Stimulated activated CD8-positive, alpha-beta memory T cell treated with anti-CD3 and anti-CD28 coated beads, Interleukin-7, amount 100 ng/mL, for 4 hours (primary cell): ENCODE data around the gene IGF2BP3.
"Not testable (repeated sequence)": the region's sequence is repeated elsewhere in the genome, so short reads cannot be mapped to it uniquely, and the experiment has no call there.

Source experiments
- DNase-seq, 2 donors: peaks; one replicate each; pipeline ENCODE4 v3.0.0-alpha.2; 2020; ENCODE audit warnings: low read depth in 2 of 2

The IGF2BP3 gene

DNA sequence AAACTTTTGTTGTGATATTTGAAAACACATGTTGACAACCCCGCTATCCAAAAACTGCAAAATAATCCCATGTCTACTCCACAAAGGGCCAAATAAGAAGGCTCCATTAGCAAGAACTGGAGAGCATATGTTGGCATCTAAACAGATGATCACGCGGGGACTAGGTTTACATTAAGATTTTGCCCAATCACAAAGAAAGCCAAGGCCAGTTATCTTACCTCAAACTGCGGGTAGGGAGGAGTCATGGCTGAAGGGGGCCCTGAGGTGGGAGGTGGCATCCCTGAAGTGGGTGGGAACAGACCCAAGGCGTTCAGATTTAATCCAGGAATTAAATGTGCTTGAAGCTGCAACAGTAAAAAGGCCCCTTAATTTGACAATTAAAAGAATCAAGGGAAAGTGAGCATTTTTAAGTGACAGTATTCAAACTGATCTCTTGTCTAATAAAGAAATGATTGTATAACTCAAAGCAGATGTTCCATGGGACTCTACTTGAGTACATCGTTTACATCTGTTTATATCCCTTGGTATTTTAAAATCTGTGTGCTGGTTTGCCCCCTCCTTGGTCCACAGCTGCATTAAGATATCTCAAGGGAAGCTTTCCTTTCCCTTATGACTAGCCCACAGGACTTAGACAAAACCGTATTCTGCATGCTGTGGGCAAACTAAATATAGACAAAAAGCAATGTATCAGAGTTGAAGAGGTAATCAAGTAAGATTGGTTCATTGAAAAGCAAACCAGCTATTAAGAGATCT, 128.3 kb downstream of the IGF2BP3 start:
- DNase-seq = no peak

GRCh38 chr7:23338863-23339262, 131.4 kb downstream of the IGF2BP3 start:
- DNase-seq = no peak

DNA sequence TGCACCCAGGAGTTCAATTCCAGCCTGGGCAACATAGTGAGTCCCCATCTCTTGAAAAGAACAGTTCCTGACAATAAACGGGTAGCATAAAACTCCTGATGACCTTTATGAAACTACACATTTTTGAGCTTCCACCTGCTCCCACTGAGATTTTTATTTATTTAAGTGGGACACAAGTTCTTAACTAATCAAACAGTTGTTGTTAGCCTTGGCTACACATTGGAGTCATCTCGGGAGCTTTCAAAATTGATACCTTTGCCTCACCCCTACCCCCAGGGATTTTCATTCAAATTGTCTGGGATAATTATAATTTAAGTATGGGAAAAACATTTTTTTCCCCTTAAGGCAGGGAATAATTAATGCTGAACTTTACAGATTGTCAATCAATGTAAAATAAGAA, 131.9 kb downstream of the IGF2BP3 start:
- DNase-seq = no peak

- DNase-seq = no peak
Measured at GRCh38 chr7:23337374-23337773, 132.9 kb downstream of the IGF2BP3 start.

GRCh38 chr7:23336799-23337283, 133.4 kb downstream of the IGF2BP3 start:
- no peak for DNase-seq

- DNase-seq = no peak
Measured at GRCh38 chr7:23336086-23336485, 134.2 kb downstream of the IGF2BP3 start.

- DNase-seq = no peak
Measured at GRCh38 chr7:23335621-23336020, 134.7 kb downstream of the IGF2BP3 start.

GRCh38 chr7:23335136-23335535, 135.2 kb downstream of the IGF2BP3 start:
- no peak for DNase-seq

GRCh38 chr7:23334482-23335056, 135.7 kb downstream of the IGF2BP3 start:
- DNase-seq = no peak

DNA sequence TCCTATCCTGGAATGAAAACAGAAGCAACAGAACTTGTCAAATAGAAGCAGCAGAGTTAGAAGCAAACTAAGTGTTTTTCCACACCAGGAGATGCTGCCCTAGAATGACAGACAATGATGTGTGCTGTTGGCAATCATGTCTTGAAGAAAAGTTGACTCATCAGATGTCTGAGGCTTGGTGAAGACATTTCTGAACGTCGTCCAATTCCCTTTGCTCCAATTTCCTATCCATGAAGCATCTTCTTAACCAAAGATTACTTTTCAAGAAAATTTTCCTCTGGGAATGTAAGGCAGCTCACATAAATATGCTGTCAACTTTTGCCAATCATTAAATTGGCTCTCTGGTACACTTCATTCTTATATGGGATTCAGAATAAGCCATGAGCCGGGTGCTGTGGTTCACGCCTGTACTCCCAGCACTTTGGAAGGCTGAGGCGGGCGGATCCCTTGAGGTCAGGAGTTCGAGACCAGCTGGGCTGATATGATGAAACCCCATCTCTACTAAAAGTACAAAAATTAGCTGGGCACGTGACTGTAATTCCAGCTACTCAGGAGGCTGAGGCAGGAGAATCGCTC, 136.5 kb downstream of the IGF2BP3 start:
- DNase-seq = no peak

DNA sequence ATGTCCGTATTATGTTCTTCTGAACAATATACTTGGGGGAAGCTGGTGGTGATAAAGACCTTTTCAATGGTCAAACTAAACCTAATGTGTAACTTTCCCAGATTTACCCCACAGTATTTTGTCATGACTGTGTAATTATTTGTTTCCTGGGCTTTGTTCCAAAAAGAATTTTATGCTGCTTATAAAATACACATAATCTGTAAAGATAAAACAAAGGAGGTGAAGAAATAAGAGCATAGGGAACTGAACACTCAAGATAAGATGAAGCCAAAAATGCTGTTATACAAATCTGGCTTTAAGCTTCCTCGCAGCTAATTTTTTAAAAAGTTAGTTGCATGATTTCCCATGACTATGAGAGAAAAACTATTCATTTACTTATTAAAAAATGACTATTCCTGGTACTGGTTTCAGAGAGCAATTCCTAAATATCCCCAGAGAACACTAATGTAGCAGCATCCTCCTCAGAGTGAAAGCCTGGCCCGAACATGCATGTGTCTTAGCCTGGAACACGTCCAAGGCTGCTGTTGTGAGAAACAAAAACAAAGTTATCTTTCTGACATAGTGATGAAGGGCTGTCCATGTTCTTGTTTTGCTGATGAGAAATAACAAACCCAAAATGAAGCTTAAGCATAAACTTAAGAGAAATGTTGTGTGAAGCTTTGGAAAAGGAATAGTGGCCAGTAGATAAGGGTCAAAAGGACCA, 137.2 kb downstream of the IGF2BP3 start:
- no peak for DNase-seq

DNA sequence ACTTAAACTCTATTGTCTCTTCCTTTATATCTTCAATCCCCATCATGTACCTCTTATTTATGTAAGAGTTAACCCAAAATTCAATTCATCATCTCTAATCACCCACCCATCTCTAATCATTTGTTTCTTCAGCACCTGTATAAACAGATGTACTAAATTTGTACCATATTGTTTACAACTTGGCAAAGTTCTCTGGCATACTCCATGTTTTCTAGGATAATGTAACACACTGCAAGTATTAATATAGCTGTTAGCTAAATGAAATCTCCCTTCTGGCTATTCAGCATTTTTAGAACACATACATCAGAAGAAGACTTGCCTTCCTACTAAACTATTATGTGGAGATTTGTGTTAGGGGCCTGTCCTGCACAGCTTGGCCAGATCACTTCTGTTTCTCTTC, 138.1 kb downstream of the IGF2BP3 start:
- DNase-seq = no peak

- no peak for DNase-seq
Measured at GRCh38 chr7:23331132-23331531, 139.2 kb downstream of the IGF2BP3 start.

GRCh38 chr7:23315366-23315765, 154.9 kb downstream of the IGF2BP3 start:
- DNase-seq = no peak

- DNase-seq = not testable (repeated sequence)
Measured at GRCh38 chr7:23312141-23312540, 158.2 kb downstream of the IGF2BP3 start.

- no peak for DNase-seq
Measured at GRCh38 chr7:23308754-23309153, 161.5 kb downstream of the IGF2BP3 start.

- no peak for DNase-seq
Measured at GRCh38 chr7:23306936-23307521, 163.3 kb downstream of the IGF2BP3 start.

DNA sequence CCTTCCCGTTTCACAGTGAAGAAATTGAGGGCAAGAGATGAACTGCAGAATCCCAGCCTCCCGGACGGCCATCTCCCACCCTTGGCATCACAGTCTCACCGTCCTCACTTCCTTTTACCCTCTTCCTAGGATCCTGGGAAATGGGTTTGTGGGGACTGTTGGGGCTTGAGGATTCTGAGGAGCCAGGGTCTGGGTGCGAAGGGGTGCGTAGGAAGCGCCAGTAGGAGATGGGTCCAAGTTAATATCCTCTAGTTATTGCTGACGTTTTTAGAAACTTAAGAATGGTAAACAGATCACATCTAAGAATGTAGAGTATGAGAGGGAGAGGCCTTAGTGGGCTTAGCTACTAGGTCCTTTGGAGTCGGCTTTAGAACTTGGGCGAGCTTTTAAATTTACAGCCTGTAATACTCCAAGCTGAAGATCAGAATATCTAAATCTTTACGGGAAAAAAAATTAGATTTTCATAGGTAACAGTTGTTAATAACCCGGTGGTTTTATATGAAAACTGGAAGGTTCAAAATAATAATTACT, 170.5 kb downstream of the IGF2BP3 start:
- DNase-seq = no peak

- DNase-seq = peak; percentile 95 to 97
Measured at GRCh38 chr7:23298885-23299769, 171.2 kb downstream of the IGF2BP3 start, which contains the start of gene MALSU1. MALSU1 (plus strand) TSS chr7:23299339; CDS start chr7:23299353, 14 bp downstream.

GRCh38 chr7:23298141-23298881, 172.0 kb downstream of the IGF2BP3 start:
- no peak for DNase-seq
